Measurements from ENCODE around the gene KRT81. TPM values are rescaled to one million over a fixed set of nuclear protein-coding genes. Genes with fewer than 3 reads are reported as not detected.
A peak's percentile ranks its signal among the peaks of the same experiment; 100 is the strongest.

KRT81 gene
- total RNA-seq, 1 experiment from 2014 or later, result 0.06 TPM

GRCh38 chr12:52278575-52279421 lies 12.5 kb downstream of the KRT81 start:
- DNase-seq, result peak; percentile 42 to 56
- Histone ChIP-seq H3K36me3 (no peaks in the 10 kb centered on the region), H3K4me3 (peak overlapping the region; percentile 32), H3K27me3 (no peaks in the 10 kb centered on the region), H3K4me1 (peaks cover 35% of the 10 kb centered on the region), H3K27ac (no peak overlapping the region; the same call in 1 of the 2 replicates), H3K9me3 (replicated peaks) (no peaks in the 10 kb centered on the region)

- no peak overlapping the region for H3K4me3 ChIP-seq
- peak; percentile 26 to 31 for DNase-seq
- H3K27ac ChIP-seq, result no peak overlapping the region
- H3K4me1 ChIP-seq, result peaks cover 35% of the 10 kb centered on the region
- H3K27me3 ChIP-seq, result no peaks in the 10 kb centered on the region
- 0 out of 2 replicates have a peak, but pooled peaks cover 2% of the 10 kb centered on the region for H3K9me3 ChIP-seq (replicated peaks)
- no peaks in the 10 kb centered on the region for H3K36me3 ChIP-seq
These were observed 13.7 kb downstream of the KRT81 start for GRCh38 chr12:52277486-52278245.

GRCh38 chr12:52275686-52276085 lies 15.6 kb downstream of the KRT81 start:
- Histone ChIP-seq H3K4me3 (no peak overlapping the region), H3K9me3 (replicated peaks) (0 out of 2 replicates have a peak, but pooled peaks cover 2% of the 10 kb centered on the region), H3K36me3 (no peaks in the 10 kb centered on the region), H3K4me1 (peaks cover 25% of the 10 kb centered on the region), H3K27ac (no peak overlapping the region), H3K27me3 (no peaks in the 10 kb centered on the region)
- DNase-seq, result no peak

- Histone ChIP-seq H3K36me3 (no peaks in the 10 kb centered on the region), H3K4me3 (no peak within 1 kb of the TSS), H3K27ac (no peak within 1 kb of the TSS), H3K4me1 (peaks cover 15% of the 10 kb centered on the region), H3K9me3 (replicated peaks) (0 out of 2 replicates have a peak, but pooled peaks cover 2% of the 10 kb centered on the region), H3K27me3 (no peaks in the 10 kb centered on the region)
- DNase-seq, result no peak
These were observed 16.7 kb downstream of the KRT81 start, which contains the start of gene KRT86 for GRCh38 chr12:52274521-52275120. Gene KRT86, plus strand, starts transcription at chr12:52274645. Its CDS starts 27,272 bp downstream, at chr12:52301917.

GRCh38 chr12:52271158-52271557 lies 20.2 kb downstream of the KRT81 start:
- no peak for DNase-seq
- no peaks in the 10 kb centered on the region for H3K36me3 ChIP-seq
- no peak overlapping the region for H3K4me3 ChIP-seq
- 0 out of 2 replicates have a peak, but pooled peaks cover 2% of the 10 kb centered on the region for H3K9me3 ChIP-seq (replicated peaks)
- H3K27ac ChIP-seq, result no peak overlapping the region
- no peaks in the 10 kb centered on the region for H3K27me3 ChIP-seq
- H3K4me1 ChIP-seq, result no peaks in the 10 kb centered on the region

- Histone ChIP-seq H3K9me3 (replicated peaks) (0 out of 2 replicates have a peak, but pooled peaks cover 2% of the 10 kb centered on the region), H3K4me1 (no peaks in the 10 kb centered on the region), H3K36me3 (no peaks in the 10 kb centered on the region), H3K4me3 (no peak overlapping the region), H3K27me3 (no peaks in the 10 kb centered on the region), H3K27ac (no peak overlapping the region)
- DNase-seq, result no peak
These were observed 20.7 kb downstream of the KRT81 start for GRCh38 chr12:52270541-52271070.

GRCh38 chr12:52268212-52268611 lies 23.1 kb downstream of the KRT81 start:
- H3K4me1 ChIP-seq, result peaks cover 6% of the 10 kb centered on the region; the same call in 1 of the 2 replicates
- no peak overlapping the region for H3K27ac ChIP-seq
- no peak for DNase-seq

GRCh38 chr12:52267699-52268098 lies 23.6 kb downstream of the KRT81 start:
- no peaks in the 10 kb centered on the region for H3K27me3 ChIP-seq
- H3K4me1 ChIP-seq, result peaks cover 6% of the 10 kb centered on the region; the same call in 1 of the 2 replicates
- no peak overlapping the region for H3K27ac ChIP-seq
- no peak overlapping the region for H3K4me3 ChIP-seq
- 0 out of 2 replicates have a peak, but pooled peaks cover under 1% of the 10 kb centered on the region for H3K9me3 ChIP-seq (replicated peaks)
- no peaks in the 10 kb centered on the region for H3K36me3 ChIP-seq
- DNase-seq, result no peak

More at GRCh38 chr12:52268212-52268611, 23.1 kb downstream of the KRT81 start:
- Histone ChIP-seq H3K27me3 (no peaks in the 10 kb centered on the region), H3K36me3 (no peaks in the 10 kb centered on the region), H3K9me3 (replicated peaks) (0 out of 2 replicates have a peak, but pooled peaks cover 2% of the 10 kb centered on the region), H3K4me3 (no peak overlapping the region)

- no peaks in the 10 kb centered on the region for H3K36me3 ChIP-seq
- no peak overlapping the region for H3K4me3 ChIP-seq
- H3K9me3 ChIP-seq (replicated peaks), result no peaks in the 10 kb centered on the region
- H3K4me1 ChIP-seq, result peaks cover 6% of the 10 kb centered on the region; the same call in 1 of the 2 replicates
- H3K27ac ChIP-seq, result no peak overlapping the region
- H3K27me3 ChIP-seq, result no peaks in the 10 kb centered on the region
- DNase-seq, result no peak
These were observed 24.1 kb downstream of the KRT81 start for GRCh38 chr12:52267266-52267665.

- H3K4me1 ChIP-seq, result peaks cover 7% of the 10 kb centered on the region
- no peaks in the 10 kb centered on the region for H3K27me3 ChIP-seq
- no peak overlapping the region for H3K4me3 ChIP-seq
- H3K27ac ChIP-seq, result no peak overlapping the region
- H3K36me3 ChIP-seq, result no peaks in the 10 kb centered on the region
- no peaks in the 10 kb centered on the region for H3K9me3 ChIP-seq (replicated peaks)
- no peak for DNase-seq
These were observed 24.8 kb downstream of the KRT81 start for GRCh38 chr12:52266514-52266913.

- H3K27ac ChIP-seq, result no peak overlapping the region
- DNase-seq, result peak in 1 of 2 experiments; percentile 58
- H3K27me3 ChIP-seq, result no peaks in the 10 kb centered on the region
These were observed 26.9 kb downstream of the KRT81 start for GRCh38 chr12:52264435-52264825.

GRCh38 chr12:52263761-52264434 lies 27.4 kb downstream of the KRT81 start:
- Histone ChIP-seq H3K27ac (no peak overlapping the region), H3K9me3 (replicated peaks) (no peaks in the 10 kb centered on the region; the same call in 1 of the 2 replicates), H3K36me3 (no peaks in the 10 kb centered on the region), H3K4me1 (peaks cover 23% of the 10 kb centered on the region), H3K27me3 (no peaks in the 10 kb centered on the region), H3K4me3 (no peak overlapping the region)
- DNase-seq, result no peak

More at GRCh38 chr12:52264435-52264825, 26.9 kb downstream of the KRT81 start:
- peaks cover 23% of the 10 kb centered on the region for H3K4me1 ChIP-seq
- no peak overlapping the region for H3K4me3 ChIP-seq
- no peaks in the 10 kb centered on the region; the same call in 1 of the 2 replicates for H3K9me3 ChIP-seq (replicated peaks)
- H3K36me3 ChIP-seq, result no peaks in the 10 kb centered on the region

GRCh38 chr12:52262286-52262685 lies 29.0 kb downstream of the KRT81 start:
- H3K9me3 ChIP-seq (replicated peaks), result no peaks in the 10 kb centered on the region; the same call in 1 of the 2 replicates
- H3K36me3 ChIP-seq, result no peaks in the 10 kb centered on the region
- no peak for DNase-seq
- peaks cover 23% of the 10 kb centered on the region for H3K4me1 ChIP-seq
- no peak overlapping the region for H3K4me3 ChIP-seq
- no peaks in the 10 kb centered on the region for H3K27me3 ChIP-seq
- no peak overlapping the region for H3K27ac ChIP-seq

GRCh38 chr12:52261208-52261484 lies 30.2 kb downstream of the KRT81 start:
- no peak overlapping the region for H3K4me3 ChIP-seq
- H3K4me1 ChIP-seq, result peaks cover 23% of the 10 kb centered on the region
- H3K9me3 ChIP-seq (replicated peaks), result no peaks in the 10 kb centered on the region; the same call in 1 of the 2 replicates
- H3K27me3 ChIP-seq, result no peaks in the 10 kb centered on the region
- H3K36me3 ChIP-seq, result no peaks in the 10 kb centered on the region
- DNase-seq, result no peak
- no peak overlapping the region for H3K27ac ChIP-seq

Data from SJCRH30 (cell line).